Measurements from ENCODE around the gene RYR2.

The RYR2 gene

GRCh38 chr1:237416924-237417655 is 375.1 kb downstream of the RYR2 start:
- DNase-seq (no peak), ATAC-seq (replicated peaks) (no peak)
- no peaks in the 10 kb centered on the region for H3K9me3 Mint-ChIP-seq
- H3K4me1 Mint-ChIP-seq (ENCODE audit: low read depth in 2 of 2): peaks cover 4 to 6% of the 10 kb centered on the region in 2 donors
- H3K27ac Mint-ChIP-seq: no peak overlapping the region
- H3K4me3 Mint-ChIP-seq: no peak overlapping the region
- H3K27me3 Mint-ChIP-seq: no peaks in the 10 kb centered on the region
- H3K36me3 Mint-ChIP-seq (ENCODE audit: insufficient read depth): no peaks in the 10 kb centered on the region

DNA sequence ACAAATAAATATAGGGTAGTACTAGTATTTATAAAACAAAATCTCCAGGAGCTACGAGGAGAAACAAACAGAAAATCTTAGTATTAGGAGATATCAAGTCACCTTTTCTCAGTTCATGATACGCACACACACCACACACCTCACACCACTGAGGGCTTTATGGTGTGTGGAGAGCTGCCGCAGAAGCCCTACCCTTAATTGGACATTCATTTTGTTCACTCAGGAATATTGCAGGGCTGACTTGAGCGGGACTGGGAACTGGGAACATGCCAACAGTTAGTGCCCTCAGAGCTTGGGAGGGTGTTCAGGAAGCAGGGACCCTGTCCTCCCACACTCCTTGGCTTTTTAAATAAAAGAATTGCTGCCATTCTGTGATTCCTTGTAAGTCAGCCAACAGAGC is 386.8 kb downstream of the RYR2 start:
- no peaks in the 10 kb centered on the region for H3K36me3 Mint-ChIP-seq (ENCODE audit: insufficient read depth)
- H3K27ac Mint-ChIP-seq: no peak overlapping the region
- H3K4me1 Mint-ChIP-seq (ENCODE audit: low read depth in 2 of 2): no peaks in the 10 kb centered on the region
- DNase-seq (no peak), ATAC-seq (replicated peaks) (no peak)
- H3K27me3 Mint-ChIP-seq: peaks cover 0 to 2% of the 10 kb centered on the region in 2 donors
- no peak overlapping the region for H3K4me3 Mint-ChIP-seq
- H3K9me3 Mint-ChIP-seq: no peaks in the 10 kb centered on the region

DNA sequence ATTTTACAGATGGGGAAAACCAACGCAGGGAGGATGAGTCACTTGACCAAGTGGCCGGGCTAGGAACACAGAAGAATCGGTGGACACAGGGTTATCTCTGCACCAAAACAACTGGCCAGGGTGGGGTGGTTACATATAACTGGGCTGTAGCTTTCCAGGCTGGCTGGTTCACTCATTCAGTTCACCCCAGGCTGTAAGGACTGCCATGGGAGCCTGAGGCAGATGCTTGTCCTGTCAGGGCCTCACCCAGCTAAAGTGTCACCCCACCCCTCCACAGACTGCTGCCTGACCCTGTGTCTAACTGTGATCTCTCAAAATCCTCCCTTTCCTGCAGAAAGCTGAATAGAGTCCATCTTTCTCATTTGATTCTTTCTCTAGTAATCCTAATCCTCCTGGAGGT is 387.3 kb downstream of the RYR2 start:
- no peaks in the 10 kb centered on the region for H3K4me1 Mint-ChIP-seq (ENCODE audit: low read depth in 2 of 2)
- H3K9me3 Mint-ChIP-seq: no peaks in the 10 kb centered on the region
- H3K4me3 Mint-ChIP-seq: no peak overlapping the region
- no peaks in the 10 kb centered on the region for H3K27me3 Mint-ChIP-seq
- ATAC-seq (replicated peaks): no peak
- H3K27ac Mint-ChIP-seq: no peak overlapping the region
- H3K36me3 Mint-ChIP-seq (ENCODE audit: insufficient read depth): no peaks in the 10 kb centered on the region
- no peak for DNase-seq

DNA sequence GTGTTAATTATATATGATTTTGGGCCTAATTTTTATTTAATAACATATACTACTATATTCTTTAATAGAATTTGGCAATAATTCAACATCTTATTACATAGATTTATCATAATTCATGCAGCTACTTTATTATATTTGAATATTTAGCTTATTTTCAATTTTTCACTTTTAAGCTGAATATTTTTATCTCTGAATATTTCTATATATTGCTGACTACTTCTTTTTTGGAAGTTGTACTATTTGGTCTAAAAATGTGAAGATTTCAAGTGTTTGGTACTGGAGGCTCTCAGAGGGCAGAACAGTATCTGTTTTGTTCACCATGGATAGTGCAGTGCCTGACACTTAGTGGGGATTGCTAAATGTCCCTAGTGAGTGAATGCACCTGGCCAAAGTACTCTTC is 389.5 kb downstream of the RYR2 start:
- ATAC-seq (replicated peaks) (no peak), DNase-seq (no peak)
- H3K4me3 Mint-ChIP-seq: no peak overlapping the region
- H3K27me3 Mint-ChIP-seq: no peaks in the 10 kb centered on the region
- H3K27ac Mint-ChIP-seq: no peak overlapping the region
- no peaks in the 10 kb centered on the region for H3K9me3 Mint-ChIP-seq
- no peaks in the 10 kb centered on the region for H3K36me3 Mint-ChIP-seq (ENCODE audit: insufficient read depth)
- no peaks in the 10 kb centered on the region for H3K4me1 Mint-ChIP-seq (ENCODE audit: low read depth in 2 of 2)

- ATAC-seq (replicated peaks) (no peak), DNase-seq (no peak)
- Mint-ChIP-seq H3K27me3 (peaks cover 0 to 19% of the 10 kb centered on the region in 2 donors), H3K27ac (no peak overlapping the region), H3K4me1 (ENCODE audit: low read depth in 2 of 2) (peaks cover 6 to 10% of the 10 kb centered on the region in 2 donors), H3K4me3 (no peak overlapping the region), H3K36me3 (ENCODE audit: insufficient read depth) (no peaks in the 10 kb centered on the region), H3K9me3 (no peaks in the 10 kb centered on the region)
These were observed 398.4 kb downstream of the RYR2 start for GRCh38 chr1:237440346-237440745.

DNA sequence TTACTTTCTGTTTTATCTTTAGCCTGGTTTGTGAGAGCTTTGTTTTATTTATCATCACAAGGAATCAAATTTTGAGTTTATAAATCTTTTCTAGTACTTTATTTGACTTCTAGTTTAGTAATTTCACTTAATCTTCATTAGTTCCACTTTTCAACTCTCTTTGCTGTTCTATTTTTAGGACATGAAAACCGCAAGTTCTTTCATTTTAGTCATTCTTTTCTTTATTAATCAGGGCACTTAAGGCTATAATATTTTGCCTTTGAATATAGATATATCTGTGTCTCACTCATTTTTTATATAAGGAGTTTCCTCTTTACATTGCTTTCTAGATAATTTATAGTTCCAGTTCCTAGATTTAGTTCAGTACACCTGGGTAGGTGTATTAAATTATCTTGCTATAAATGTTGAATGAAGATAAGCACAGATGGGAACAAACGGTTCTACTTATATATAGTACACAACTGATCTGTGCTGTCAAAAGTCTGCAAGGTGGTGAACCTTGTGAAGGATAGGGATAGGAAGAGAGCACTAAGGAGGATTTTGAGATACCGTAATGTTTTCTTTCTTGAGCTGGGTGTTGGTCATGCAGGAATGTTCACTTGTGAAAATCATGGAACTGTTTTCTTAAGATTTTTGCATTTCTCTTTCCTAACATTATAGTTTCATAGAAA is 402.3 kb downstream of the RYR2 start:
- Mint-ChIP-seq H3K27me3 (peaks cover 0 to 34% of the 10 kb centered on the region in 2 donors), H3K4me1 (ENCODE audit: low read depth in 2 of 2) (peaks cover 6 to 10% of the 10 kb centered on the region in 2 donors), H3K36me3 (ENCODE audit: insufficient read depth) (no peaks in the 10 kb centered on the region), H3K4me3 (peak overlapping the region; percentile 9 to 31), H3K9me3 (no peaks in the 10 kb centered on the region), H3K27ac (no peak overlapping the region)
- ATAC-seq (replicated peaks): no peak
- no peak for DNase-seq

DNA sequence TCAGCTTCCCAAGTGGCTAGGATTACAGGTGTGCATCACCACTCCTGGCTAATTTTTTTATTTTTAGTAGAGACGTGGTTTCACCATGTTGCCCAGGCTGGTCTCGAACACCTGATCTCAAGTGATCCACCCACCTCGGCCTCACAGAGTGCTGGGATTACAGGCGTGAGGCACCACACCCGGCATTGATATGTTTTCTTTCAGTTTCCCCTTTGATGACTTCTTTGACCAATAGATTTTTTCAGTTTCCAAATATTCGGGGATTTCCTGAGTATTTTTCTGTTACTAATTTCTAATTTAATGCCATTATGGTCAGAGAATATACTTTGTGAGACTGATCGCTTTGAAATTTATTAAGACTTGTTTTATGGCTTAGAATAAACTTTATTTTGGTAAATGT is 406.1 kb downstream of the RYR2 start:
- H3K27me3 Mint-ChIP-seq: peaks cover 10 to 51% of the 10 kb centered on the region in 2 donors
- H3K9me3 Mint-ChIP-seq: no peaks in the 10 kb centered on the region
- H3K27ac Mint-ChIP-seq: peak overlapping the region in 1 of 2 donors; percentile 54
- ATAC-seq (replicated peaks): no peak
- DNase-seq: no peak
- H3K4me1 Mint-ChIP-seq (ENCODE audit: low read depth in 2 of 2): peaks cover 6 to 10% of the 10 kb centered on the region in 2 donors
- no peaks in the 10 kb centered on the region for H3K36me3 Mint-ChIP-seq (ENCODE audit: insufficient read depth)
- no peak overlapping the region for H3K4me3 Mint-ChIP-seq

GRCh38 chr1:237457573-237457972 is 415.6 kb downstream of the RYR2 start:
- Mint-ChIP-seq H3K9me3 (no peaks in the 10 kb centered on the region), H3K4me3 (no peak overlapping the region), H3K36me3 (ENCODE audit: insufficient read depth) (peaks cover 6% of the 10 kb centered on the region), H3K27ac (no peak overlapping the region), H3K27me3 (peaks cover 0 to 11% of the 10 kb centered on the region in 2 donors), H3K4me1 (ENCODE audit: low read depth in 2 of 2) (no peaks in the 10 kb centered on the region)
- ATAC-seq (replicated peaks): no peak
- DNase-seq: no peak

GRCh38 chr1:237467320-237467719 is 425.3 kb downstream of the RYR2 start:
- Mint-ChIP-seq H3K36me3 (ENCODE audit: insufficient read depth) (no peaks in the 10 kb centered on the region), H3K9me3 (no peaks in the 10 kb centered on the region)

DNA sequence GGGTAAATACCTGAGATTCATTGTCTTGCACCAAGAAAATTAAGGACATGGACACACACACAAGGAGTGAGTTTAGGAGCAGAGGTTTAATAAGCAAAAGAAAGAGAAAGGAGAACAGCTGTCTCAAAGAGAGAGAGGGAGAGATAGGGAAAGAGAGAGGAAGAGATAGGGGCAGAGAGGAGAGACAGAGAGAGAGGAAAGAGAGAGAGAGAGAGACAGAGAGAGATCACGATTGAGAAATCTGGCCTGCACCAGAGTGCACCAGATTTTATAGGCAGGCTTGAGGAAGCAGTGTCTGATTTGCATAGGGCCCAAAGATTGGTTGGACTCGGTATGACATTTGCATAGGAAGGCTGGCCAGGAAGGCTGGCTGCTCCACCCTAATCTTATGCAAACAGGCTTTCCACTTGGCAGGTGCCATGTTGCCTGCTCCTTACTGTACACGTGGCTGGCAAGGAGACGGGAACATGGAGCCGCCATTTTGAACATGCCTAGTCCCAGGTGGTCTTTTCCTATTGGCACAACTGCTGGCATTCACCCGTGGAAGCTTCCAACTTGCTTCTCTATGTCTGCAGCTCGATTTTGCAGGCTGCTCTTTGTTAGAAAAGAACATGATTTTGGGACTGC is 428.8 kb downstream of the RYR2 start:
- Mint-ChIP-seq H3K9me3 (no peaks in the 10 kb centered on the region), H3K27me3 (no peaks in the 10 kb centered on the region), H3K4me1 (ENCODE audit: low read depth in 2 of 2) (peaks cover 0 to 4% of the 10 kb centered on the region in 2 donors), H3K27ac (no peak overlapping the region), H3K36me3 (ENCODE audit: insufficient read depth) (no peaks in the 10 kb centered on the region), H3K4me3 (no peak overlapping the region)
- ATAC-seq (replicated peaks): no peak
- no peak for DNase-seq

More at GRCh38 chr1:237467320-237467719, 425.3 kb downstream of the RYR2 start:
- no peak for ATAC-seq (replicated peaks)
- Mint-ChIP-seq H3K4me3 (no peak overlapping the region), H3K27ac (no peak overlapping the region), H3K27me3 (no peaks in the 10 kb centered on the region), H3K4me1 (ENCODE audit: low read depth in 2 of 2) (peaks cover 0 to 4% of the 10 kb centered on the region in 2 donors)
- no peak for DNase-seq

- H3K27ac Mint-ChIP-seq: no peak overlapping the region
- H3K4me3 Mint-ChIP-seq: no peak overlapping the region
- DNase-seq: no peak
- H3K9me3 Mint-ChIP-seq: no peaks in the 10 kb centered on the region
- no peaks in the 10 kb centered on the region for H3K36me3 Mint-ChIP-seq (ENCODE audit: insufficient read depth)
- H3K27me3 Mint-ChIP-seq: no peaks in the 10 kb centered on the region
- H3K4me1 Mint-ChIP-seq (ENCODE audit: low read depth in 2 of 2): peaks cover 0 to 4% of the 10 kb centered on the region in 2 donors
- ATAC-seq (replicated peaks): no peak
These were observed 429.4 kb downstream of the RYR2 start for GRCh38 chr1:237471377-237471776.

DNA sequence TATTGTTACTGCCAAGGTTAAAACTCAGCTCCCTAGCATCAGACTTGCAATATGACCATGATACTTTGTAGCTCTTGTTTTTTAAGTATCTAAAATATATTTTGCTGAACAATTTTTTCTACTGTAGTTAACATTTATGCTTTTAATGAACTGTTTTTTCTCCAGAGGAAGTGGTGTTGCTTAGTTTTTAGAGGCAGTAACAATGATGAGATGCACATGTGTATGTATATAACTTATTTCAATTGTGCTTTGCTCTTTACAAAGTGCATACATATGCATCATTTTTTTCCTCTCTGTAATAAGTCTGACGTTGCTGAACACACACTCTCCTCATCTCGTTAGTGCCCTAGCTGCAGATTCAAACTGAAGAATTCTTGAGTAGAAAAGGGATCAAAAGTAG is 430.0 kb downstream of the RYR2 start:
- Mint-ChIP-seq H3K4me1 (ENCODE audit: low read depth in 2 of 2) (peaks cover 0 to 4% of the 10 kb centered on the region in 2 donors), H3K27ac (no peak overlapping the region), H3K36me3 (ENCODE audit: insufficient read depth) (no peaks in the 10 kb centered on the region), H3K27me3 (no peaks in the 10 kb centered on the region), H3K9me3 (no peaks in the 10 kb centered on the region), H3K4me3 (no peak overlapping the region)
- no peak for ATAC-seq (replicated peaks)
- no peak for DNase-seq

GRCh38 chr1:237473854-237474253 is 431.9 kb downstream of the RYR2 start:
- Mint-ChIP-seq H3K4me1 (ENCODE audit: low read depth in 2 of 2) (peaks cover 0 to 7% of the 10 kb centered on the region in 2 donors), H3K4me3 (no peak overlapping the region), H3K9me3 (no peaks in the 10 kb centered on the region), H3K27ac (no peak overlapping the region), H3K27me3 (no peaks in the 10 kb centered on the region), H3K36me3 (ENCODE audit: insufficient read depth) (no peaks in the 10 kb centered on the region)
- no peak for ATAC-seq (replicated peaks)
- no peak for DNase-seq

GRCh38 chr1:237478082-237478481 is 436.1 kb downstream of the RYR2 start:
- no peaks in the 10 kb centered on the region for H3K36me3 Mint-ChIP-seq (ENCODE audit: insufficient read depth)
- ATAC-seq (replicated peaks) (no peak), DNase-seq (no peak)
- H3K9me3 Mint-ChIP-seq: peaks cover 0 to 2% of the 10 kb centered on the region in 2 donors
- H3K4me3 Mint-ChIP-seq: no peak overlapping the region
- H3K27ac Mint-ChIP-seq: no peak overlapping the region
- peaks cover 3 to 8% of the 10 kb centered on the region in 2 donors for H3K4me1 Mint-ChIP-seq (ENCODE audit: low read depth in 2 of 2)
- peaks cover 0 to 16% of the 10 kb centered on the region in 2 donors for H3K27me3 Mint-ChIP-seq
